ENCODE data around the gene ASB7.

Gene ASB7

GRCh38 chr15:100595964-100596363 lies 6.4 kb upstream of the ASB7 start:
- no peak for DNase-seq
- intact Hi-C loops (cut with DNase I) = no loop called here

- intact Hi-C loops (cut with DNase I) = no loop called here
- no peak for DNase-seq
These were observed 5.6 kb upstream of the ASB7 start for GRCh38 chr15:100596792-100597191.

DNA sequence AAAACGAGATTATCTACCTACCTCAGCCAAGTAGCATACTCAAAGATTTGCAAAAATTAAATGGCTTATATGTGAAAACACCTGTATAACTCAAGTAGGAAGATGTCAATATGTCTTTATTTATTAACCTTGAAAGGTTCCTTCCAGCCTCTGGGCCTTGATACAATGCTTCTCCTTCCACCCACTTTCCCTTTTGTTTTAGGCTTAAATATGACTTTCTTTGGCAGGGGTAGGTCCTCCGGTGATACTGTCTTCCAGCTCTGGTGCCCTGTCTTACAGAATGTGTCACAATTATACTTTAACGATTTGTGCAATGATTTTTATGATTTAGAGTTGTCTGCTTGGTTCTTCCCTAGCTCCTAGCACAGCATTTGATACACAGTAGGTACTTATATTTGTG lies 4.5 kb upstream of the ASB7 start:
- DNase-seq = no peak

DNA sequence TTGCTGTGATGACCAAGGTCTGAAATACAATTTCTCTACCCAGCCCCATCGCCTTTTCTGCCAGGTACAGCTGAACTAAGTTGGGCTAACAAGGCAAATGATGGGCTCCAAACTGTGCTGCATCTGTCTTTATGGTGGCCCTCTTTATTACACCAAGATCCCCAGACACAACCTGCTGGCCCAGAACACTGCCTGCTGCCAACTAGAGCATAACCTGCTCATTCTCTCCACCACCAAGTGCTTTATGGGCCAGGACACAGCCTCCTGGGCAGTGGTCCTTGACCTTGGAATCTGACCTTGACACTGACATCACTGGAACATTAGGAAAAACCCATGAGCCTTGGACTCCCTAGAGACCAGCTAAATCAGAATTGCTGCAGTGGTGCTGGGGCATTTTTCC lies 3.7 kb upstream of the ASB7 start:
- no peak for DNase-seq
- intact Hi-C loops (cut with DNase I) = no loop called here

More for the DNA sequence above, 4.5 kb upstream of the ASB7 start:
- intact Hi-C loops (cut with DNase I) = no loop called here

GRCh38 chr15:100601163-100601562 lies 1.2 kb upstream of the ASB7 start:
- peak in 2 of 10 donors; percentile 9 to 62 for DNase-seq
- intact Hi-C loops (cut with DNase I) = no loop called here

DNA sequence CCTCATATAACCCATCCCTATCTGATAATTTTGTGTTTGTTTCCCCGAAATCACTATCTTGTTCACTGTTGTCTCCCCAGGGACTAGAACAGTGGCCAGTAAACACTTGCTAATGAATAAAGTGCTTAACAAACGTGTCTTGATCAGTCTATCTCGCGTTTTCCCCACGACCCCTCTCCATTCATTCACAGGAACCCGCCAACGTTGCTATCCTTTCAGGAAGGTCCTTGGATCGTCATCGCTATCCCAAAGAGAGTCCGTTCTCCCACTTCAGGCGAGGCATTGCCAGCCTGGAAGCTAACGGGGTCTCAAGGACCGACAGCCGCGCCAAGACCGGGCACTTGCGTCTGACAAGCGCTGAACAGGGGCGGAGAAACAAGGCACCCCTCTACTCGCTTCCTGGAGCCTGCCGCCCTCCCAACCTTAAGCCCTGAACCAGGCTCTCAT lies 749 bp upstream of the ASB7 start:
- intact Hi-C loops (cut with DNase I) = loop anchor here (1.0 to 2.0 kb wide), 2 partner anchors 251 to 649 kb away; no protein-coding TSS in a partner anchor
- DNase-seq = no peak

GRCh38 chr15:100602823-100603393 lies 519 bp downstream of the ASB7 start:
- DNase-seq = no peak

GRCh38 chr15:100612539-100612938 lies 10.2 kb downstream of the ASB7 start:
- no peak for DNase-seq
- intact Hi-C loops (cut with DNase I) = no loop called here

More at GRCh38 chr15:100602823-100603393, 519 bp downstream of the ASB7 start:
- intact Hi-C loops (cut with DNase I) = loop anchor here (1.0 to 2.0 kb wide), 2 partner anchors 253 to 648 kb away; no protein-coding TSS in a partner anchor

GRCh38 chr15:100613208-100613607 lies 10.8 kb downstream of the ASB7 start:
- intact Hi-C loops (cut with DNase I) = no loop called here
- DNase-seq = no peak

DNA sequence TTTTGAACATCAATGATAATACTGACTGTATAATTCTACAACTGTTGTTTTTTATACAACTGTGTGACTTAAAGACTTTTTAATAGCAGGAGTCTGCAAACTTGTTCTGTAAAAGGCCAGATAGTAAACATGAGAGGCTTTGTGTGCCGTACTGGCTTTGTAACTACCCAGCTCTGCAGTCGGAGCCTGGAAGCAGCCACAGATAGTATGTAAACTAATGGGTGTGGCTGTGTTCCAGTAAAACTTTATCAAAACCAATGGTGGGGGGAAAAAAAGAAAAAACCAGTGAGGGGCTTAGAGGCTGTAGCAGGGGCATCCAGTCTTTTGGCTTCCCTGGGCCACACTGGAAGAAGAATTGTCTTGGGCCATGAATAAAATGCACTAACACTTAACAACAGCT lies 11.9 kb downstream of the ASB7 start:
- no peak for DNase-seq
- intact Hi-C loops (cut with DNase I) = no loop called here

- DNase-seq = no peak
- intact Hi-C loops (cut with DNase I) = no loop called here
These were observed 12.5 kb downstream of the ASB7 start for GRCh38 chr15:100614918-100615317.

DNA sequence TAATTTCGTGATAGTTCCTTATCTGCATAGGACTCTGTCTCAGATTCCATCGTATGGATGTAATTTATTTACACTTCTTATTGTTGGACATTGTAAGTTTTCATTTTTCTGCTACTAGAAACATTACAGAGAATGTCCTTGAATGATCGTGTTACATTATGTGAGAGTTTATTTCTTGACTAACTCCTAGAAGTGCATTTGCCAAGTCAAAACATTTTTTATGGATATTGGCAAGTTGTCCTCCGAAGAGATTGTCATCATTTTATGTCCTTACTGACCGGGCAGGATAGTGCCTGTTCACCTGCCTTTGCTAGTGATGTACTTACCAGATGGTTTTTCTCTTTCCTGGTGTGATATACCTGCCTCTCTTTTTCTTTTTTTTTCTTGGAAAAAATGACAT lies 13.4 kb downstream of the ASB7 start:
- intact Hi-C loops (cut with DNase I) = no loop called here
- DNase-seq = no peak

DNA sequence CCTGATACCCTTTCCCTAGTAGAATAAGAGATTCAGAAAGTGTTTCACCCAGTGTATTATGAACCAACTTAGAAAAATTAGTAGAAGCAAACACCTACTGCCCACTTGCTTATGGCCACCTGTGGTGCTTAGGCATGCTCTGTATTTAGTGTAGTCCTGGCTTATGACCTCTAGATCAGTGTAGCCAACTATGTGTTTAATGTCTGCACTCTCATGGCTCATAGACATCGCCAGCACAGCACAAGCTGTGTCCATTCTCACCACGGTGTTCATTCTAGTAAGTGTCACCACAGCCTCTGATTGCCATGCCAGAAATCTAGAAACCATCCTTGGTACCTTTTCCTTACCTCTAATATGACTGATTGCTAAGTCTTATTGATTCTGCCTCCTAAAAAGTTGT lies 14.3 kb downstream of the ASB7 start:
- DNase-seq = no peak
- intact Hi-C loops (cut with DNase I) = no loop called here

DNA sequence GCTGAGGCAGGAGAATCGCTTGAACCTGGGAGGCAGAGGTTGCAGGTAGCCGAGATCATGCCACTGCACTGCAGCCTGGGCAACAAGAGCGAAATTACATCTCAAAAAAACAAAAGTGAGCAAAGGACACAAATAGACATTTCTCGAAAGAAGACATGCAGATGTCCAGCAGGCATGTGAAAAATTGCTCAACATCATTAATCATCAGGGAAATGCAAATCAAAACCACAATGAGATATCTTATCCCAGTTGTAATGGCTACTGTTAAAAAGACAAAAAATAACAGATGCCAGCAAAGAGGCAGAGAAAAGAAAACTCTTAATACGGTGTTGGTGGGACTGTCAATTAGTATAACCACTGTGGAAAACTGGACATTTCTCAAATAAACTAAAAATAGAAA lies 20.9 kb downstream of the ASB7 start:
- intact Hi-C loops (cut with DNase I) = loop anchor here (10.0 kb wide), 1 partner anchor 622 kb away; no protein-coding TSS in a partner anchor

GRCh38 chr15:100627789-100628395 lies 25.5 kb downstream of the ASB7 start:
- peak in 8 of 10 donors; percentile 24 to 82 (median 70) for DNase-seq

More for the DNA sequence above, 20.9 kb downstream of the ASB7 start:
- no peak for DNase-seq

GRCh38 chr15:100628746-100629145 lies 26.4 kb downstream of the ASB7 start:
- DNase-seq = no peak
- intact Hi-C loops (cut with DNase I) = loop anchor here (2.0 to 10.0 kb wide), 2 partner anchors 244 to 616 kb away; no protein-coding TSS in a partner anchor

More at GRCh38 chr15:100627789-100628395, 25.5 kb downstream of the ASB7 start:
- intact Hi-C loops (cut with DNase I) = loop anchor here (1.0 to 10.0 kb wide), 3 partner anchors 245 to 617 kb away; no protein-coding TSS in a partner anchor

- DNase-seq = no peak
- intact Hi-C loops (cut with DNase I) = no loop called here
These were observed 29.4 kb downstream of the ASB7 start for GRCh38 chr15:100631831-100632230.

GRCh38 chr15:100633763-100634075 lies 31.3 kb downstream of the ASB7 start:
- intact Hi-C loops (cut with DNase I) = no loop called here
- DNase-seq = no peak

DNA sequence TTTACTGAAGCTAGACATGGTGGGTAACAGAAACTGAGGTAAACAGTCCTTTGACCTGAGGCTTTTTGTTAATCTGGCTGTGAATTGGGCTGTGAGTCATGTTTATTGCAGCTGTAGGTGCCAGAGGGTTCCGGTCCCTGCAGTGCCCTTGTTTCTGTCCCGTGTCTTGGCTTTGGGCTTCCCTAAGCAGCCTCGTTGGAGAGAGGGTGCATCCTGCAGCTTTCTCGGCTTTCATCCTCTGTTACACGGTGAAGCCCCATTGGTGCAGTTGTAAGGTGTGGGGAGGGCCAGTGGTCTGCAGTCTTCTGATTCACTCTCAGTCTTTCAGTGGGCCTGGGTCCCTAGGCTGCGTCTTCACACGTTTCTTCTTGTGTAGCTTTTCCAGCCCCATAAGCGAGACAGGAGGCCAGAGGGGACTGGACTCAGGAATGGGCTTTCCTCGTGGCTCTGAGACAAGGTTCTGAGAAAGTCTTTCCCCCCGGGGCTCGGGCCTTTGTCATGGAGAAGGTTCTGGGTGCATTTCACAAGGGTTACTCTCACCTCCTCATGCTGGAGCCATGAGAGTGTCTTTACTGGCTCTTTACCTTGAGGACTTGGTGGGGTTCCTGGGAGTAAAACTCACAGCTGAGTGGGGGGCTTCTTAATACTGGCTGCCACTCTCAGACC lies 33.1 kb downstream of the ASB7 start:
- intact Hi-C loops (cut with DNase I) = loop anchor here (5.0 kb wide), 1 partner anchor 357 kb away; no protein-coding TSS in a partner anchor
- no peak for DNase-seq

GRCh38 chr15:100638177-100638730 lies 35.9 kb downstream of the ASB7 start:
- intact Hi-C loops (cut with DNase I) = loop anchor here (5.0 kb wide), 1 partner anchor 354 kb away; no protein-coding TSS in a partner anchor
- no peak for DNase-seq

All from posterior cingulate gyrus (tissue), 11 donors.